Measurements from ENCODE around the gene SPAG16.

SPAG16 gene

DNA sequence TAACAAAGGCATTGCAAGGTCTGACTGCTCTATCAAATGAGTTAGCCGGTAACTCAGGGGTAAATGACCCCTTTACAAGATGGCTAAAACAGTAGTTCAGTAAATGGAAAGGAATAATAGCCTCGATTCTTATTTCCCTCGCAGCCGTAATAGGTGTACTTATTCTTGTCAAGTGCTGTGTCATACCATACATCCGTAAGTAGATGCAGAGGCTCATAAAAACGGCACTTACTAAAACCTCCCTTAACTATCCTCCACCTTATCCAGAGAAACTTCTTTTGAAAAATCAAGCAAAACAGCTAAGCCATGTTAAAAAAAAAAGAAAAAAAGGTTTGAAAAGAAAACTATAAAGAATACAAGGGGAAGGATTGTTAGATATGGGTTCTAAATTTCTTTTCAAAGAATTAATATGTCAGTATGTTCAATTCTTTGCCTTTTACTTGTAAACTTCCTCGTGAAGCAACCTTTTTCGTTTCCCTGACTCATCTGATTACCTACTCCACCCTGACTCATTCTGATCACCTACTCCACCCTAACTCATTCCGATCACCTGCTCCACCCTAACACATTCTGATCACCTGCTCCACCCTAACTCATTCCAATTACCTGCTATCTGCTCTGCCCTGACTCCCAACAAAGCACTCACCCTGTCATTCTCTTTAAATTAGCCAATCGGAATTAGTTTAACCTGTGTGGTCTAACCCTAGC is 127.5 kb downstream of the SPAG16 start:
- DNase-seq: no peak

DNA sequence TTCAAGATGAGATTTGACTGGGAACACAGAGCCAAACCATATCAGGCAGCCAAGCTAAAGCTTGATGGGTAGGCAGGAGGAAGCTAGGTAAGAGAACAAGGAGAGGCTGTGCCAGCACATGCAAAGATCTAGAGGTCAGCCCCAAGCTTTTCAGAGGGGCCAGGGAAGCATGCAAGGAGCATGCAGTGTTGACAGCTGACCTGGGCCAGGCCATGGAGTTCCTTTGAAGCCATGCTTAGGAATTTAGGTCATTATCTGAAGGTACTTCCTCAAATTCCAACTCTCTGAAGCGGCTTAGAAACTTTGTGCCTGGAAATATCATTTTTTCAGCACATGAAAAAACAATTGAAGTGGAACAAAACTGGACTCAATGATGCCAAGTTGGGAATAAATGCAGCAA is 130.8 kb downstream of the SPAG16 start:
- DNase-seq: no peak

GRCh38 chr2:213416832-213417231 is 132.6 kb downstream of the SPAG16 start:
- DNase-seq: no peak

- no peak for DNase-seq
Observed at GRCh38 chr2:213419980-213420379, 135.7 kb downstream of the SPAG16 start.

DNA sequence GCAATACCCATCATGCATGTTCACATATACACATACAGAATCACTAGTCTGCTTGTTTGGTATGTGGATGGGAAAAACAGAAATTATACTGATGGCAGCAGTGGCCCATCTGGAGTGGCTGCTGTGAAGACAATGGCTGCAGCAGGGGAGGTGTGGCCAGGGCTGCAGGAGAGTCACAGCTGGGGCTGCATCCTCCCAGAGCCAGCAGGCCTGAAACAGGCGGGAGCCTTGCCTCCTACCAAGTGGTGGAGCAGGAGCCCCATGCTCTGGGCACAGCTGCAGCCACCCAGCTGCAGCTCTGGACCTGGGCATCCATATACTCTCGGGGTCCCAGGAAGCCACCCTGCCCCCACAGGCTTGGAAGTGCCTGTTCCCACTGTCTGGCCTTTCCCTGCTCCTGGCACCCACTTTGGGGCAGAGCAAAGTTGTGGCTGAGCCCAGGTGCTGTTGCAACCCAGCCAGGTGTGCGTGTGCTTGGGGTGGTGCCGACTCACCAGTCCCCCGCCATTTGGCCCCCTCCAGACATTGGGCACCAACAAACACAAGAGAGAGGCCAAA is 136.6 kb downstream of the SPAG16 start:
- no peak for DNase-seq

- DNase-seq: no peak
Observed at GRCh38 chr2:213422211-213422610, 137.9 kb downstream of the SPAG16 start.

GRCh38 chr2:213425618-213426017 is 141.4 kb downstream of the SPAG16 start:
- no peak for DNase-seq

GRCh38 chr2:213429516-213429915 is 145.3 kb downstream of the SPAG16 start:
- DNase-seq: no peak

GRCh38 chr2:213443921-213444320 is 159.7 kb downstream of the SPAG16 start:
- DNase-seq: no peak

GRCh38 chr2:213451542-213452239 is 167.4 kb downstream of the SPAG16 start:
- peak; percentile 62 for DNase-seq

DNA sequence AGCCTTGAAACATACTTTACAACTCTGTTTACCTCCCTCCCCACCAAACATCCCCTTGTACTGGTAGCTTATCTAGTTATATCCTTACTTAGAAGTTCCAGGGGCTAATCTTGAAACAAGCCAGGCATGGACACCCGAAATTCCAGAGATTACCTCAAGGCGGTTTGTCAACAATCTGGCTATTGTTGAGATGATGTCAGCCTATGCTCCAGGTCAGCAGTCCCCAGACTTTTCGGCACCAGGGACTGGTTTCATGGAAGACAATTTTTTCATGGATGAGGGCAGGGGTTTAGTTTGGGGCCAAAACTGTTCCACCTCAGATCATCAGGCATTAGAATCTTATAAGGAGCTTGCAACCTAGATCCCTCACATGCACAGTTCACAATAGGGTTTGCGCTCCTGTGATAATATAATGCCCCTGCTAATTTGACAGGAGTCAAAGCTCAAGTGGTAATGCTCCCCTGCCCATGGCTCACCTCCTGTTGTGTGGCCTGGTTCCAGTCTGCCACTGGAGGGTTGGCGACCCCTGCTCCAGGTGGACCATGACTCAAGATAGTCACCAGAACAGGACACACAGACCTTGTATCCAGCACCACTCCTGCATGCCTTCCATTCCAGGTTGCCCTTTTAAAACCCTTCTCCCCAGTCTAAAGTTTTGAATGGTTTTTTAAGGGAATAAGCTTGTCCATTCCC is 171.2 kb downstream of the SPAG16 start:
- DNase-seq: no peak

DNA sequence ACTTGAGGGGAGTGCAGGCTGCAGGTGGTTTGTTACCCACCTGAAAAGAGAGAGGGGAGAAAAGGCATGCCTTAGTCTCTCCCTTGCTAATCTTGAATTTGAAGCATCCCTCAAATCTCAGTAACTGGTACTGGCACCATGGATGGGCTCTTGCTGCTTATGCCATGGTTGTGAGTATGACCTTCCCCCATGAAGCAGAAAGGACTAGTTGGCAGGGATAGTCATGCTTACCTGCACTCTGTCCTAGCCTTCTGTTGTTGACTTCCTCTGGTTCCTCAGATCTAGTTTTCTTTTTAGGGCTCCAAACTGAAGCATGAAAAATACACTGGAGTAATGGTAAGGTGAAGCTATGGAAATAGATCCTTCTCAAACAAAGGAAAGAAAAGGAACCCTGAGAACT is 191.2 kb downstream of the SPAG16 start:
- peak; percentile 2 for DNase-seq

DNA sequence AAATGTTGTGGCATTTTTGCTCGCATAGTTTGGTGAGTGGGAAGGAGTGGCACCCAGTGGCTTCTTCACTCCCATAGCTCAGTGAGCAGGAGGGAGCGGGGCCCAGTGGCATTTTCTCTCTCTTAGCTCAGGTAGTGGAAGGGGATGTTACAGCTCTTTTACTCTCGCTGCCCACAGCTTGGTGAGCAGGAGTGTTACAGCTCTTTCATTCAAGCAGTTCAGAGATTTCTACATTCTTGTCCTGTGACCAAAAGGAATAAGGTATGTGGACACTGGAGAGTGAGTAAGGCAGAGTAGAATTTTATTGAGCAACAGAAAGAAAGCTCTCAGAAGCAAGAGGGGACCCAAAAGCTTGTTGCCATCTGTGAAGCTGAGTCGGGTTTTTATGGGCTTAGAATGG is 192.4 kb downstream of the SPAG16 start:
- no peak for DNase-seq

DNA sequence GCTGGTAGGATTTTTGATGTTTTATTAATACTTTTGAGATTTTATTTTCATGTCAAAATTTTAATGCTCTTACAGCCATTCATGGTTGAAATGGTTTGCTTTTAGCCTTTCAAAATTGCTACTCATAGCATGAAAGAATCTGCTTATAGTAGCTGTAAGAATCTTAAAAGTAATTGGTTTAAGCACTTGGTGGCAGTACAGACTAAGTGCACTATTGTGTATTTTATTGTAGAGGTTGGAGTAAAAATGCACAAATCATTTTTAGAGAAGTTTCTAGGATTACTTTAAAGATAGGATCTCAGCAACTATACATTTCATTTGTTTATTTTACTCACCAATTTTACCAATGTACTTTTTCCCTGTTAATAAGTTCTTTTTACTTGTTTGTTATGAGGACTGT is 205.8 kb downstream of the SPAG16 start:
- DNase-seq: peak; percentile 7

DNA sequence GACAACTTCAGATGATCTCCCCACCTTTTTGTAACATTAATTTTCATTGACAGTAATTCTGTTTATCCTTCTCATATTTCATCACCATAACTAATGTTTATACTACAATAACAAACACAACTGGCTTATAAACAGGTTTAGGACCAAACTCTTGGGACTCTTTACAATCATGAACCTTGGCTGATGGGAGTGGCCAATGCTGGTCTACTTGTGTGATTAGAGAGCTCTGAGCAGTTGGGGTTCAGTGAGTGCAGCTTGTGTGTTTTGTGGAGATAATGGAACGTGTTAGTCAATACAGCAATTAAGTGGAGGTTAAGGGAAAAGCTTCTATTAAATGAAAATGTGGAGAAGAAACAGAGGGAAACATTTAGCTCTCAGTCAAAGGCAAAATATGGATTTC is 207.1 kb downstream of the SPAG16 start:
- no peak for DNase-seq

- DNase-seq: no peak
Observed at GRCh38 chr2:213496226-213496625, 212.0 kb downstream of the SPAG16 start.

GRCh38 chr2:213500881-213501280 is 216.6 kb downstream of the SPAG16 start:
- DNase-seq: no peak

DNA sequence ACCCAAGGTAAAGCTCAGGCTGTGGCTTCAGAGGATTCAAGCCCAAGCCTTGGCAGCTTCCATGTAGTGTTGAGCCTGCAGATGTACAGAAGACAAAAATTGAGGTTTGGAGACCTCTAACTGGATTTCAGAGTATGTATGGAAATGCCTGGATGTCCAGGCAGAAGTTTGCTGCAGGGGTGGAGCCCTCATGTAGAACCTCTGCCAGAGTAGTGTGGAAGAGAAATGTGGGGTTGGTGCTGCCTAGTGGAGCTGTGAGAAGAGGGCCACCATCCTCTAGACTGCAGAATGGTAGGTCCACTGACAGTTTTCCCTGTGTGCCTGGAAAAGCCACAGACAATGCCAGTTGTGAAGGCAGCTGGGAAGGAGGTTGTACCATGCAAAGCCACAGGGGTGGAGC is 239.9 kb downstream of the SPAG16 start:
- no peak for DNase-seq

DNA sequence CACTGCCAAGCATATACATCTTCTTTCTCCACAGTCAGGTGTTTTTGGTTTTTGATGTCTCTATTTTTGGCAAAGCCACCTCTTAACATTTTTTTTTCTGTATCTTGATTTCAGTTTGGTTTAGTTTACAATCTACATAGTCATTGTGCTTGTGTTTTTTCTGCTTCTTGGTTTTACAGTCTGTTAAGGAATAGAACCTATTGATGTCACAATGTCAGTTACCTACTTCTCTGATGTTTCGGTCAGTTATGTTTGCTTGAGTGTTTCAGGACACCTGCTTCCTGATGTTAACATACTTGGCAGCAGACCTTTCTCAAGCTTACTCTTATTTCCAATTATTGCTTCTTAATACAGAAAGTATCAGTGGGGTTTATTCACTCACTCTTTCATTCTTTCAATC is 253.3 kb downstream of the SPAG16 start:
- peak; percentile 3 for DNase-seq

GRCh38 chr2:213544940-213545339 is 260.7 kb downstream of the SPAG16 start:
- DNase-seq: no peak

- peak; percentile 20 for DNase-seq
Observed at GRCh38 chr2:213545481-213545880, 261.2 kb downstream of the SPAG16 start.

GRCh38 chr2:213545964-213546475 is 261.8 kb downstream of the SPAG16 start:
- DNase-seq: peak; percentile 55

- no peak for DNase-seq
Observed at GRCh38 chr2:213551526-213551925, 267.3 kb downstream of the SPAG16 start.

- no peak for DNase-seq
Observed at GRCh38 chr2:213559053-213559452, 274.8 kb downstream of the SPAG16 start.
